Testis (tissue), 2 donors: ENCODE data around the gene ADAMTS13.

Source experiments
- POLR2A ChIP-seq: fragments of 450-650 bp; IDR thresholded peaks from one replicate; pipeline ENCODE4 v1.6.1; 2017; ENCODE audit warnings: antibody characterized with exemption, mild to moderate bottlenecking, moderate library complexity
- TF ChIP-seq, protein P1 (sequence below), 3 experiments: fragments of 450-650 bp in 2 of 3; fragments of 200-600 bp in 1 of 3; sonication (generic) in 1 of 3; IDR thresholded peaks; one replicate each; pipeline ENCODE4 v1.5.1; 2016 to 2019; ENCODE audit warnings: antibody characterized with exemption in 3 of 3, mild to moderate bottlenecking in 2 of 3, moderate library complexity in 1 of 3

- TF ChIP-seq, protein P1, sequence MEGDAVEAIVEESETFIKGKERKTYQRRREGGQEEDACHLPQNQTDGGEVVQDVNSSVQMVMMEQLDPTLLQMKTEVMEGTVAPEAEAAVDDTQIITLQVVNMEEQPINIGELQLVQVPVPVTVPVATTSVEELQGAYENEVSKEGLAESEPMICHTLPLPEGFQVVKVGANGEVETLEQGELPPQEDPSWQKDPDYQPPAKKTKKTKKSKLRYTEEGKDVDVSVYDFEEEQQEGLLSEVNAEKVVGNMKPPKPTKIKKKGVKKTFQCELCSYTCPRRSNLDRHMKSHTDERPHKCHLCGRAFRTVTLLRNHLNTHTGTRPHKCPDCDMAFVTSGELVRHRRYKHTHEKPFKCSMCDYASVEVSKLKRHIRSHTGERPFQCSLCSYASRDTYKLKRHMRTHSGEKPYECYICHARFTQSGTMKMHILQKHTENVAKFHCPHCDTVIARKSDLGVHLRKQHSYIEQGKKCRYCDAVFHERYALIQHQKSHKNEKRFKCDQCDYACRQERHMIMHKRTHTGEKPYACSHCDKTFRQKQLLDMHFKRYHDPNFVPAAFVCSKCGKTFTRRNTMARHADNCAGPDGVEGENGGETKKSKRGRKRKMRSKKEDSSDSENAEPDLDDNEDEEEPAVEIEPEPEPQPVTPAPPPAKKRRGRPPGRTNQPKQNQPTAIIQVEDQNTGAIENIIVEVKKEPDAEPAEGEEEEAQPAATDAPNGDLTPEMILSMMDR (IDR thresholded peaks at IDR 0.05): no peak
- no peak for TF ChIP-seq POLR2A
Measured at GRCh38 chr9:133508046-133508445, 85.9 kb downstream of the ADAMTS13 start.
